Measurements from ENCODE around the gene ZNF567. TPM values are rescaled to one million over a fixed set of nuclear protein-coding genes. Genes with fewer than 3 reads are reported as not detected.

ZNF567 gene
- 10 to 100 TPM in 2 of 4 donors, 1 to 10 TPM in 2; 5.8 to 11.7 (median 9.6) TPM for total RNA-seq

DNA sequence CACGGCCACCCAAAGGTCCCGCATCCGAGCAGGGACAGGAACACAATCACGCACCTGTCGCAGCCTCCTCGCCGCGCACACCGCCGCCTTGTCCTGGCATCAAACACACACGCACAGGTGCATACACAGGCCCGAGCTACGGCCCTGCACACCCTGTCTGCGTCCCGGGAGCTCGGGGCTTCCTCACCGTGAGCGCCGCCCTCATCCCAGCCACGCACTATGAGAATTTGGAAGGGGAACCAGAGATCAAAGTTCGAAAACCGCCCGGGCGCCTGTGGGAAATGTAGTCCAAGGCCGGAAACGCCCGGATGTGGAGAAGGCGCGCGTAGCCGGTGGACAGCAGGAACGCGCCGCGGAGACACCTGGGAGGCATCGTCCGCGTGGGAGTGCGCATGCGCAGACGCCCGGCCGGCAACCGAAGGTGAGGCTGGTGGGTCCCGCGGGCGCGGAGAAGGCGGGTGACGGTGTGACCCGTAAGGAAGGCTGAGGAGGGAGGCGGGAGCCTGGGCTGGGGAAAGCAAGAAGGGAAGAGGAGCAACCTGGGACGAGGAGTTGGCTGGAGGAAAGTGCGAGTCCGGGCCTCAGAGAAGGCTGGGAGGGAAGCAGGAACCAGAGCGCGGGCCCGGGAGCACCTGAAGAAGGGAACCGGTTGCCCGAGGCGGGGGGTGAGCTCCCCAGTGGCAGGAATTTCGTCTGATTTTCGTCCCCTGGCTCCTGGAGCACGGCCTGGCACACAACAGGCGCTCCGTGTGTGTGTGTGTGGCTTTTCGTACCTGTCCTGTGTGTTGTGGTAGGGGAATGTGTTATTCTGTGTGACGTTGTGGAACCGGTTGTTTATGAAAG lies at the start of gene ZNF567:
Gene ZNF567, plus strand, starts transcription at position 399 of the 843 bp plus-strand sequence. CDS start 7,256 bp downstream, outside the sequence.
- TF ChIP-seq, protein P1, sequence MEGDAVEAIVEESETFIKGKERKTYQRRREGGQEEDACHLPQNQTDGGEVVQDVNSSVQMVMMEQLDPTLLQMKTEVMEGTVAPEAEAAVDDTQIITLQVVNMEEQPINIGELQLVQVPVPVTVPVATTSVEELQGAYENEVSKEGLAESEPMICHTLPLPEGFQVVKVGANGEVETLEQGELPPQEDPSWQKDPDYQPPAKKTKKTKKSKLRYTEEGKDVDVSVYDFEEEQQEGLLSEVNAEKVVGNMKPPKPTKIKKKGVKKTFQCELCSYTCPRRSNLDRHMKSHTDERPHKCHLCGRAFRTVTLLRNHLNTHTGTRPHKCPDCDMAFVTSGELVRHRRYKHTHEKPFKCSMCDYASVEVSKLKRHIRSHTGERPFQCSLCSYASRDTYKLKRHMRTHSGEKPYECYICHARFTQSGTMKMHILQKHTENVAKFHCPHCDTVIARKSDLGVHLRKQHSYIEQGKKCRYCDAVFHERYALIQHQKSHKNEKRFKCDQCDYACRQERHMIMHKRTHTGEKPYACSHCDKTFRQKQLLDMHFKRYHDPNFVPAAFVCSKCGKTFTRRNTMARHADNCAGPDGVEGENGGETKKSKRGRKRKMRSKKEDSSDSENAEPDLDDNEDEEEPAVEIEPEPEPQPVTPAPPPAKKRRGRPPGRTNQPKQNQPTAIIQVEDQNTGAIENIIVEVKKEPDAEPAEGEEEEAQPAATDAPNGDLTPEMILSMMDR (IDR thresholded peaks at IDR 0.05; ENCODE audit: low read depth) = no peak

DNA sequence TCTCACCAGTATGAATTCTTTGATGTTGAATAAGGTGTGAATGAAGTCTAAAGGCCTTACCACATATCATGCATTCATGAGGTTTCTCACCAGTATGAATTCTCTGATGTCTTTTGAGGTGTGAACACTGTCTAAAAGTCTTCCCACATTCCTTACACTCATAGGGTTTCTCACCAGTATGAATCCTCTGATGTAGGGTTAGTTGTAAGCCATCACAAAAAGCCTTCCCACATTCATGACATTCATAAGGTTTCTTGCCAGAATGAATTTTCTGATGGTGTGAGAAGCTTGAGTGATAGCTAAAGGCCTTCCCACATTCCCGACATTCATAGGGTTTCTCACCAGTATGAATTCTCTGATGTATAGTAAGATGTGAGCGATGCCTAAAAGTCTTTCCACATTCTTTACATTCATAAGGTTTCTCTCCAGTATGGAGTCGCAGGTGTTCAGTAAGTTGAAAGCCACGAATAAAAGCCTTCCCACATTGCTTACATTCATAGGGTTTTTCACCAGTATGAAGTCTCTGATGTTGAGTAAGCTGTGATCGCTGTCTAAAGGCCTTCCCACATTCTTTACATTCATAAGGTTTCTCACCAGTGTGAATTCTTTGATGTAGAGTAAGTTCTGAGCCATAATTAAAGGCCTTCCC lies 48.4 kb upstream of the ZNF567 start:
- TF ChIP-seq, protein P1 (IDR thresholded peaks at IDR 0.05; ENCODE audit: low read depth) = no peak

DNA sequence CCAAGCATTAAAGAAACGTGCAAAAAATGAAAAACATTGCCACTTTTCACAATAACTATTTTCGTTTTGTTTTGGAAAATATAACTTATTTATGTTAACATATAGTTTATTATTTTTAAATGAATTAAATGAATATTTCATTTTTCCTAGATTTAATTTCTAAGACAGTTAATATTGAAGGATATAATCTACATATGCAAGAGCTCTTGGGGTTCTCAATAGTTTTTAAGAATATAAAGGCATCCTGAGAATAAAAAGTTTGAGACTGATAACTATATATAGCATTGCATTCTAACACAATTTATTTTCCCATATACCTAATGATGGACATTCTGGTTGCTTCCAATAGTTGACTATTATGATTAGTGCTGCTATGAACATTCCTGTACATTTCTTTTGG lies 40.7 kb upstream of the ZNF567 start:
- TF ChIP-seq, protein P1 (IDR thresholded peaks at IDR 0.05; ENCODE audit: low read depth) = no peak

DNA sequence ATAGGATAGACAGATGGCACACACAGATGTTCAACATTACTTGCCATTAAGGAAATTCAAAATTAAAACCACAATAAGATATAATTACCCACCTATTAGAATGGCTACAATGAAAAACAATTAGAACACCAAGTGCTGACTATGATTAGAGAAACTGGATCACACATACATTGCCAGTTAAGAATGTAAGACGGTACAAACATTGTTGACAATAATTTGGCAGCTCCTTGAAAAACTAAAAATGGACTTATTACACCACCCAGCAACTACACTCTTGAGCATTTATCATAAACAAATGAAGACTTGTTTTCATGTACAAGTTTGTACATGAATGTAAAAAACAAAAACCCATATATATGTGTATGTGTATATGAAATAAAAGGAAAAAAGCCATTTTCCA lies 34.5 kb upstream of the ZNF567 start:
- TF ChIP-seq, protein P1 (IDR thresholded peaks at IDR 0.05; ENCODE audit: low read depth) = no peak

DNA sequence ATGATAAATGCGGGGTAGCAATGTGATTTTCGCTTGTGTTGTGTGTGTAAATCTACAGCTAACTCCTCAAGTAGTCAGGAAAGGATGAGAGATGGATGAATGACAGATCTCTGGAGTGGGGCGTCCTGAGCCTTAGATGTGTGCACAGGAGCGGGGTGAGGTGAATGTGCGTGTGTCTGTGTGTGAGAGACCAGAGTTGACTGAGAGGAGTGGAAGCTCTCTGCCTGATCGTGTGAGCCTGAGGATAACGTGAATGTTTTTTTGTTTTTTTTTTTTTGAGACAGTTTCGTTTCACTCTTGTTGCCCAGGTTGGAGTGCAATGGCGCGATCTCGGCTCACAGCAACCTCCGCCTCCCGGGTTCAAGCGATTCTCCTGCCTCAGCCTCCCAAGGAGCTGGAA lies 21.6 kb upstream of the ZNF567 start:
- TF ChIP-seq, protein P1 (IDR thresholded peaks at IDR 0.05; ENCODE audit: low read depth) = no peak

DNA sequence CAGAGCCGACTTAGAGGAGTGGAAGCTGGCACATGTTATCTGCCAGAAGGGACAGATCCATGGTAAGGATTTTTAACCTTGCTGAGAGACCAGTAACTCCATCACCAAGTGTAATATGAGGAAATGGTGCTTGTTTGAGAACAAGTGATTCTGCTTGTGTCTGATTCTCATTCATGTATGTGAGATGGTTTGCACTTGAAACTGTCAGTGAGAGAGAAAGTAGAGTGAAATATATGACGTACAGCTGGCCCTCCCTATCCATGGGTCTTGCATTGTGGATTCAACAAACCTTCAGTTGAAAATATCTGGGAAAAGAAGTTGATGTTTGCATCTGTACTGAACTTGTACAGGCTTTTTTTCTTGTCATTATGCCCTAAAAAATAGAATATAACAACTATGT lies 18.8 kb upstream of the ZNF567 start:
- TF ChIP-seq, protein P1 (IDR thresholded peaks at IDR 0.05; ENCODE audit: low read depth) = no peak

DNA sequence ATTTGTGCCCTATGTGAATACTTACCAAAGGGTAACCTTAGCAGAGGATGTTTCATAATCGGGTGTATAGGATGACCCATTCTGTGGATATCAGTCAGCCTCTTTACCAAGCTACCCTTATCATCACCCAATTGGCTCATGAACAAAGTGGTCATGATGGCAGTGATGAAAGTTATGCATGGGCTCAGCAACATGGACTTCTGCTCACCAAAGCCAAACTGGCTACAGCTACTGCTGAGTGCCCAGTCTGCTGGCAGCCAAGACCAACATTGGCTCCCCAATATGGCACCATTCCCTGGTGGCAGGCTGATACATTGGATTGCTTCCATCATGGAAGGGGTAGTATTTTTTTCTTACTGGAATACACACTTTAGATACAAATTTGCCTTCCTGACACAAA lies 15.0 kb upstream of the ZNF567 start:
- TF ChIP-seq, protein P1 (IDR thresholded peaks at IDR 0.05; ENCODE audit: low read depth) = no peak
